ENCODE results near the gene PRSS56. TPM values are rescaled to one million over a fixed set of nuclear protein-coding genes. Genes with fewer than 3 reads are reported as not detected.

Gene PRSS56
- total and polyA plus RNA-seq, 2 of the 8 experiments (the other 6 are each of a cell fraction or from before 2014, with no cell fraction given): 0.03 TPM; not detected in 1

DNA sequence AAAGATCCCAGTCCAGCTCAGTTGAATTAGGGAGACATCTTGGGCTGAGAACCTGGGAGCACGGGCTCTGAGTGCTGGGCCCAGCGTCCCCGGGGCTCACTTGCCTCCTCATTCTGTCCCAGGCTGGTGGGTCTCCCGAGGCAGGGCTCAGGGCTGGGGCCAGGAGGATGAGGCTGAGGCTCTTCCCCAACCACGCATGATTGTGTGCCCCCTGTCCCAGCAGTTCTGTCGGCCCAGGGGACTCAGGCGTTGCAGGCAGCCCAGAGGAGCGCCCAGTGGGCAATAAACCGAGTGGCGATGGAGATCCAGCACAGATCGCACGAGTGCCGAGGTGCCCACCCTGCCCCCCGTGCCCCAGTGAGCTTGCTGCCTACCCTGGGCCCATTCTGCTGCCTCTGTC, 910 bp downstream of the PRSS56 start (continued):
- no peak for TF ChIP-seq RFX5 (IDR thresholded peaks at IDR 0.05; ENCODE audit: borderline replicate concordance, low read depth, low read length)
- TF ChIP-seq PHF8 (conservative IDR thresholded peaks at IDR 0.05; ENCODE audit: low read depth, low read length): no peak
- no peak for TF ChIP-seq SIX5 (IDR thresholded peaks at IDR 0.05; ENCODE audit: low read depth, low read length)

Measured in H1 (cell line).